OCI-LY1 (cell line): ENCODE data around the gene RRH.

Source experiments
- EZH2 ChIP-seq: fragments of 200-600 bp; sonication (generic), shearing (Covaris generic); IDR thresholded peaks from 2 replicates; pipeline ENCODE4 v1.8.0; 2017; ENCODE audit warnings: borderline replicate concordance, mixed run types, mild to moderate bottlenecking, antibody characterized with exemption, low read length, moderate library complexity, mixed read lengths
- TF ChIP-seq, protein P1 (sequence below): fragments of 200-600 bp; sonication (generic), shearing (Covaris generic); IDR thresholded peaks from 2 replicates; pipeline ENCODE4 v1.5.1; 2017; ENCODE audit warnings: mild to moderate bottlenecking, antibody characterized with exemption, low read length, moderate library complexity, mixed read lengths

DNA sequence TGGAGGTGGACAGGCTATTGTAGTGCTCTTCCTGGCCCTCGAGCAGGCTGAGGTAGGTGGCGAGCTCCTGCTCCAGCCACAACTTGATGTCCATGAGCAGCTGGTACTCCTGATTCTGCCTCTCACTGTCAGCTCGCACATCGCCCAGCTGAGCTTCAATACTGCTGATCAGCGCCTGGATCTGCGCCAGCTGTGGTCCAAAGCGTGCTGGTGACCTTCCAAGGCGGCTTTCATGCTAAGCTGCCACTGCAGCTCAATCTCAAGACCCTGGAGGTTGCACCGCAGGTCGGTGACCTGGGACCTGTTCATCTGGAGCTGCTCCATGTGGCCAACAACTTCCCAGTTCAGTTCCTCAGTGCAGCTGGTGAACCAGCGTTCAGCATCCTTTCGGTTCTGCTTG is 51.3 kb downstream of the RRH start:
- TF ChIP-seq, protein P1, sequence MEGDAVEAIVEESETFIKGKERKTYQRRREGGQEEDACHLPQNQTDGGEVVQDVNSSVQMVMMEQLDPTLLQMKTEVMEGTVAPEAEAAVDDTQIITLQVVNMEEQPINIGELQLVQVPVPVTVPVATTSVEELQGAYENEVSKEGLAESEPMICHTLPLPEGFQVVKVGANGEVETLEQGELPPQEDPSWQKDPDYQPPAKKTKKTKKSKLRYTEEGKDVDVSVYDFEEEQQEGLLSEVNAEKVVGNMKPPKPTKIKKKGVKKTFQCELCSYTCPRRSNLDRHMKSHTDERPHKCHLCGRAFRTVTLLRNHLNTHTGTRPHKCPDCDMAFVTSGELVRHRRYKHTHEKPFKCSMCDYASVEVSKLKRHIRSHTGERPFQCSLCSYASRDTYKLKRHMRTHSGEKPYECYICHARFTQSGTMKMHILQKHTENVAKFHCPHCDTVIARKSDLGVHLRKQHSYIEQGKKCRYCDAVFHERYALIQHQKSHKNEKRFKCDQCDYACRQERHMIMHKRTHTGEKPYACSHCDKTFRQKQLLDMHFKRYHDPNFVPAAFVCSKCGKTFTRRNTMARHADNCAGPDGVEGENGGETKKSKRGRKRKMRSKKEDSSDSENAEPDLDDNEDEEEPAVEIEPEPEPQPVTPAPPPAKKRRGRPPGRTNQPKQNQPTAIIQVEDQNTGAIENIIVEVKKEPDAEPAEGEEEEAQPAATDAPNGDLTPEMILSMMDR = no peak
- no peak for TF ChIP-seq EZH2
